PFSK-1 (cell line): ENCODE results near the gene CRNKL1.

Experiments used
- POLR2AphosphoS5 ChIP-seq: IDR thresholded peaks from 2 replicates; pipeline ENCODE4 v1.6.1; 2012; ENCODE audit warnings: low read depth, mild to moderate bottlenecking, control low read depth, low read length, moderate library complexity
- SIN3A ChIP-seq: IDR thresholded peaks from 2 replicates; pipeline ENCODE4 v1.6.1; 2012; ENCODE audit warnings: mild to moderate bottlenecking, low read length, moderate library complexity, borderline replicate concordance; ENCODE audit not compliant: insufficient read depth

DNA sequence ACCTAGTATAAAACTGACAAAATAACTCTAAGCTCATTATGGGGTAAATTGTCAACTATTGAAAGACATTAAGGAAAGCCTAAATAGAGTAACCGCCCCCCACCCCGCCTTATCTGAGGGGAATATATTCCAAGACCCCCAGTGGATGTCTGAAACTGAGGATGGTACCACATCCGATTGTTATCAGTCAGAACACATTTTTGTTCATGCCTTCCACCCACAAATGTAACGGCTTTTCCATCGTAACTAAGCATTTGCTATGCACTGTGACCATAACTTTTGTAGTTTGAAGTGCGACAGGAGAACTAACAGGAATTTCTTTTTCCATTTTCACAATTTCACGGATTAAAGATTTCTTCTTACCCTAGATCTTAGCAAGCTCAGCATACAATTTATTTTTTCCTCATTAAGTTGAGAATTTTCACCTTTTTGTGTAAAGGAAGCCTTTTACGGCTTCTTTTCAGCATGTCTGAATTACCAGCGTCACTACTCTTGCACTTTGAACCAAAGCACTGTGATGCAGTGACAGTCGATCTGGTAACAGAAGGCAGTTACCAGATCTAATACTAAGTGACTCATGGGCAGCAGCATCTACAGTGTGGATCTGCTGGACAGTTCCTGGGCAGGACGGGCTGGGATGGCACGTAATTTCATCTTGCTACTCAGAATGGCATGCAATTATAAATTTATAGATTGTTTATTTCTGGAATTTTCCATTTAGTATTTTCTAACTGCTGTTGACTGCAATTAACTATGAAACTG is 11.9 kb upstream of the CRNKL1 start:
- TF ChIP-seq SIN3A (no peak), POLR2AphosphoS5 (no peak)
